IMR-90 (cell line): Measurements from ENCODE around the gene TM9SF4. TPM values are rescaled to one million over a fixed set of nuclear protein-coding genes. Genes with fewer than 3 reads are reported as not detected.

Source experiments
- ATAC-seq: fragments of 200-7000 bp; cut with Tn5 transposase; 2 replicates; pipeline ENCODE4 v1.9.1; 2020; ENCODE audit warnings: low read depth, mild to moderate bottlenecking, moderate library complexity
- BruUV-seq: library from RNA; stranded (reverse); fragments of 400-500 nt; replicated peaks from 2 replicates; lab custom pipeline; 2021; lab: Mats Ljungman, UMichigan
- CTCF ChIA-PET: fragments of 300-600 bp; formaldehyde crosslinking; extraction: SDS; loops from one replicate; lab custom pipeline; 2021; ENCODE audit warnings: antibody characterized with exemption; lab: Yijun Ruan, JAX
- POLR2A ChIA-PET: fragments of 300-600 bp; sonication (Branson Sonifier 250); formaldehyde crosslinking; loops from one replicate; lab custom pipeline; 2022; ENCODE audit warnings: antibody characterized with exemption; ENCODE audit not compliant: unreplicated experiment; lab: Charles Lee
- DNase-seq: peaks from one replicate; pipeline ENCODE4 v3.0.0; 2013
- H2AFZ ChIP-seq: replicated peaks from 2 replicates; pipeline ENCODE3; 2013; ENCODE audit warnings: low read length, mild to moderate bottlenecking; ENCODE audit not compliant: poor library complexity
- H2AK5ac ChIP-seq: 2 replicates; pipeline ENCODE4 v1.6.1; 2013; ENCODE audit warnings: low read depth, low read length, inconsistent platforms
- H2AK9ac ChIP-seq: replicated peaks from 2 replicates; pipeline ENCODE3; 2013; ENCODE audit warnings: mild to moderate bottlenecking, low read depth, low read length, moderate library complexity; ENCODE audit not compliant: poor library complexity
- H2BK120ac ChIP-seq: 2 replicates; pipeline ENCODE4 v1.6.1; 2013; ENCODE audit warnings: low read depth, low read length, inconsistent platforms
- H2BK15ac ChIP-seq: 3 replicates; pipeline ENCODE4 v1.6.1; 2013; ENCODE audit warnings: low read depth, low read length, inconsistent platforms
- H2BK20ac ChIP-seq: 2 replicates; pipeline ENCODE4 v1.6.1; 2013; ENCODE audit warnings: low read depth, mild to moderate bottlenecking, inconsistent platforms, low read length, moderate library complexity
- H2BK5ac ChIP-seq: 2 replicates; pipeline ENCODE4 v1.6.1; 2013; ENCODE audit warnings: mild to moderate bottlenecking, low read depth, low read length, inconsistent platforms; ENCODE audit not compliant: poor library complexity, severe bottlenecking
- H3K14ac ChIP-seq: replicated peaks from 2 replicates; pipeline ENCODE4 v1.6.1; 2013; ENCODE audit warnings: low read depth, low read length, inconsistent platforms
- H3K18ac ChIP-seq: 2 replicates; pipeline ENCODE4 v1.6.1; 2013; ENCODE audit warnings: low read depth, low read length, control low read depth
- H3K23ac ChIP-seq: 2 replicates; pipeline ENCODE4 v1.6.1; 2013; ENCODE audit warnings: low read depth, low read length, inconsistent platforms
- H3K27ac ChIP-seq: 2 replicates; pipeline ENCODE4 v1.5.1; 2013; ENCODE audit warnings: mild to moderate bottlenecking, control low read depth, low read length; ENCODE audit not compliant: insufficient read depth
- H3K27me3 ChIP-seq: 2 replicates; pipeline ENCODE4 v1.6.1; 2013; ENCODE audit warnings: low read length; ENCODE audit not compliant: control insufficient read depth, insufficient read depth
- H3K36me3 ChIP-seq: 2 replicates; pipeline ENCODE4 v1.6.1; 2013; ENCODE audit warnings: low read length, mixed read lengths; ENCODE audit not compliant: control insufficient read depth, insufficient read depth
- H3K4ac ChIP-seq: 2 replicates; pipeline ENCODE4 v1.6.1; 2013; ENCODE audit warnings: low read depth, low read length, inconsistent platforms
- H3K4me1 ChIP-seq: 2 replicates; pipeline ENCODE4 v1.6.1; 2013; ENCODE audit warnings: low read length, mixed read lengths; ENCODE audit not compliant: control insufficient read depth, insufficient read depth
- H3K4me2 ChIP-seq: 2 replicates; pipeline ENCODE4 v1.6.1; 2013; ENCODE audit warnings: low read depth, mild to moderate bottlenecking, control low read depth, low read length, moderate library complexity
- H3K4me3 ChIP-seq: 2 replicates; pipeline ENCODE4 v1.5.1; 2013; ENCODE audit warnings: low read depth, mild to moderate bottlenecking, control low read depth, low read length, moderate library complexity; ENCODE audit not compliant: insufficient read depth
- H3K56ac ChIP-seq: 2 replicates; pipeline ENCODE4 v1.6.1; 2013; ENCODE audit warnings: low read length, inconsistent platforms; ENCODE audit not compliant: insufficient read depth; ENCODE audit errors: extremely low read depth
- H3K79me1 ChIP-seq, 2 experiments: 2 replicates each; pipeline ENCODE4 v1.6.1; 2013; ENCODE audit warnings: low read length in 2 of 2, inconsistent platforms in 1 of 2, low read depth in 1 of 2
- H3K9ac ChIP-seq: 2 replicates; pipeline ENCODE4 v1.6.1; 2013; ENCODE audit warnings: low read depth, low read length, control low read depth
- H3K9me1 ChIP-seq: 2 replicates; pipeline ENCODE4 v1.6.1; 2013; ENCODE audit warnings: low read length, inconsistent platforms; ENCODE audit not compliant: insufficient read depth
- H3K9me3 ChIP-seq: 2 replicates; pipeline ENCODE4 v1.6.1; 2013; ENCODE audit warnings: low read length; ENCODE audit not compliant: control insufficient read depth, insufficient read depth
- H4K20me1 ChIP-seq: 2 replicates; pipeline ENCODE4 v1.6.1; 2013; ENCODE audit warnings: low read length, inconsistent platforms; ENCODE audit not compliant: insufficient read depth
- H4K5ac ChIP-seq: 2 replicates; pipeline ENCODE4 v1.6.1; 2013; ENCODE audit warnings: mild to moderate bottlenecking, low read depth, low read length, control low read depth
- H4K8ac ChIP-seq, 2 experiments: 2 replicates each; pipeline ENCODE4 v1.6.1; 2013; ENCODE audit warnings: low read depth in 2 of 2, low read length in 2 of 2, control low read depth in 1 of 2, inconsistent platforms in 1 of 2
- H4K91ac ChIP-seq: 2 replicates; pipeline ENCODE4 v1.6.1; 2013; ENCODE audit warnings: low read depth, low read length, inconsistent platforms; ENCODE audit not compliant: insufficient read depth
- BHLHE40 ChIP-seq: fragments of 150-350 bp; IDR thresholded peaks from 2 replicates; pipeline ENCODE4 v1.6.1; 2016; ENCODE audit warnings: mild to moderate bottlenecking, low read depth, low read length
- CEBPB ChIP-seq: IDR thresholded peaks from 2 replicates; pipeline ENCODE4 v1.6.1; 2012; ENCODE audit warnings: low read depth, low read length, improper control_type of control experiment
- CHD1 ChIP-seq: IDR thresholded peaks from 2 replicates; pipeline ENCODE4 v1.6.1; 2012; ENCODE audit warnings: low read depth, low read length, improper control_type of control experiment
- CTCF ChIP-seq: conservative IDR thresholded peaks from 2 replicates; pipeline ENCODE4 v1.5.1; 2012; ENCODE audit warnings: mild to moderate bottlenecking, low read depth, low read length, improper control_type of control experiment
- ELK1 ChIP-seq: fragments of 150-350 bp; IDR thresholded peaks from 2 replicates; pipeline ENCODE4 v1.6.1; 2016; ENCODE audit warnings: low read depth, mild to moderate bottlenecking, low read length, moderate library complexity, borderline replicate concordance
- FOS ChIP-seq: fragments of 150-350 bp; IDR thresholded peaks from 2 replicates; pipeline ENCODE4 v1.6.1; 2016; ENCODE audit warnings: low read depth, low read length
- MAFK ChIP-seq: IDR thresholded peaks from 2 replicates; pipeline ENCODE4 v1.6.1; 2012; ENCODE audit warnings: low read depth, low read length, improper control_type of control experiment
- MAZ ChIP-seq: IDR thresholded peaks from 2 replicates; pipeline ENCODE4 v1.6.1; 2012; ENCODE audit warnings: low read depth, mild to moderate bottlenecking, low read length, improper control_type of control experiment, moderate library complexity, borderline replicate concordance
- NFE2L2 ChIP-seq: fragments of 150-350 bp; IDR thresholded peaks from 2 replicates; pipeline ENCODE4 v1.6.1; 2016; ENCODE audit warnings: low read depth, mild to moderate bottlenecking, low read length
- POLR2A ChIP-seq: IDR thresholded peaks from 2 replicates; pipeline ENCODE4 v1.6.1; 2012; ENCODE audit warnings: mild to moderate bottlenecking, low read depth, low read length
- RAD21 ChIP-seq: IDR thresholded peaks from 2 replicates; pipeline ENCODE4 v1.6.1; 2012; ENCODE audit warnings: low read length, improper control_type of control experiment
- RCOR1 ChIP-seq: IDR thresholded peaks from 2 replicates; pipeline ENCODE4 v1.6.1; 2012; ENCODE audit warnings: mild to moderate bottlenecking, low read length, improper control_type of control experiment; ENCODE audit not compliant: insufficient replicate concordance
- RFX5 ChIP-seq: IDR thresholded peaks from 2 replicates; pipeline ENCODE4 v1.8.0; 2012; ENCODE audit warnings: low read depth, mild to moderate bottlenecking, low read length, moderate library complexity
- SMC3 ChIP-seq: fragments of 150-350 bp; IDR thresholded peaks from 2 replicates; pipeline ENCODE4 v1.6.1; 2016; ENCODE audit warnings: low read depth, mild to moderate bottlenecking, antibody characterized with exemption, low read length, moderate library complexity
- USF2 ChIP-seq: fragments of 150-350 bp; IDR thresholded peaks from 2 replicates; pipeline ENCODE4 v1.6.1; 2017; ENCODE audit warnings: mild to moderate bottlenecking, antibody characterized with exemption, low read length, low read depth
- WGBS, 2 experiments: methylation state at CpG; one replicate each; pipeline versions ENCODE4 v1.1.5 to v1.1.7; 2013; ENCODE audit warnings: missing lambda C conversion rate in 2 of 2; ENCODE audit not compliant: insufficient read length in 1 of 2; ENCODE audit errors: extremely low coverage in 2 of 2; 5-methylcytosine and 5-hydroxymethylcytosine counted together
- dilution Hi-C: fragments of 300-500 bp; cut with HindIII; formaldehyde crosslinking; loops from one replicate; pipeline ENCODE4 v1.14.3; 2018; ENCODE audit warnings: low sequenced_read_pairs; ENCODE audit not compliant: unreplicated experiment
- in situ Hi-C: fragments of 300-500 bp; cut with MboI; formaldehyde crosslinking; loops from 3 replicates; pipeline ENCODE4 v1.14.3; 2019; ENCODE audit warnings: low sequenced_read_pairs, inconsistent platforms, mixed read lengths
- intact Hi-C: fragments of 100-400 bp; cut with micrococcal nuclease; formaldehyde crosslinking; loops from 2 replicates; pipeline ENCODE4 v1.10.0; 2022
- polyA plus RNA-seq, 3 experiments: library from polyadenylated mRNA; depleted of rRNA; stranded (reverse); fragments of >200 nt; gene quantifications; 2 replicates each; pipeline ENCODE4 v1.2.3, GENCODE V29; 2012; ENCODE audit warnings: low replicate concordance in 1 of 3
- total RNA-seq: library from RNA; depleted of rRNA; stranded (reverse); fragments of >200 nt; gene quantifications from 2 replicates; pipeline ENCODE4 v1.2.3, GENCODE V29; 2012

TM9SF4 gene
- total and polyA plus RNA-seq, 2 of the 4 experiments (the other 2 are of a cell fraction) = 35.3 to 59.1 TPM

GRCh38 chr20:32071395-32072167 is 37.9 kb upstream of the TM9SF4 start:
- H2BK120ac ChIP-seq = peak overlapping the region; percentile 17; the same call in 1 of the 2 replicates
- H4K8ac ChIP-seq = no peak overlapping the region
- peak overlapping the region; percentile 70 for H2AFZ ChIP-seq
- H2BK20ac ChIP-seq = no peak overlapping the region
- no peak overlapping the region for H3K14ac ChIP-seq
- CTCF ChIA-PET = interaction anchor here (1.1 kb wide), 1 partner anchor 8 kb away, joined by 3 read pairs; no protein-coding TSS in a partner anchor
- H3K4ac ChIP-seq = peak overlapping the region; percentile 13; the same call in 1 of the 2 replicates
- in situ Hi-C loops (no loop called here), dilution Hi-C loops (no loop called here), intact Hi-C loops (no loop called here)
- POLR2A ChIA-PET = no interaction called here
- no peaks in the 10 kb centered on the region for H3K9me3 ChIP-seq
- H2AK9ac ChIP-seq = no peak overlapping the region
- no peak overlapping the region for H2BK5ac ChIP-seq
- H3K56ac ChIP-seq = no peak overlapping the region
- no peaks in the 10 kb centered on the region for H3K79me1 ChIP-seq
- ATAC-seq (no peak), DNase-seq (no peak)
- H3K4me3 ChIP-seq = no peak overlapping the region
- H3K18ac ChIP-seq = no peak overlapping the region
- no peak overlapping the region for H3K4me2 ChIP-seq
- 76% methylated on average over 5 of the region's 17 CpGs; no CpG with 5 or more reads in 1 of the 2 experiments for WGBS, 2 experiments
- peaks cover 9% of the 10 kb centered on the region; the same call in 1 of the 2 replicates for H4K20me1 ChIP-seq
- no peak overlapping the region for H4K5ac ChIP-seq
- no peak overlapping the region; the same call in 1 of the 2 replicates for H4K91ac ChIP-seq
- no TSS peak for BruUV-seq
- peaks cover 25% of the 10 kb centered on the region for H3K27me3 ChIP-seq
- H3K4me1 ChIP-seq = peaks cover 10% of the 10 kb centered on the region
- H3K23ac ChIP-seq = no peak overlapping the region
- no peaks in the 10 kb centered on the region for H3K36me3 ChIP-seq
- H2BK15ac ChIP-seq = no peak overlapping the region
- H3K27ac ChIP-seq = no peak overlapping the region
- peaks cover 15% of the 10 kb centered on the region for H3K9me1 ChIP-seq
- no peak overlapping the region for H3K9ac ChIP-seq
- H2AK5ac ChIP-seq = no peak overlapping the region
- no peak for TF ChIP-seq BHLHE40
- TF ChIP-seq RFX5 = no peak
- no peak for TF ChIP-seq MAFK
- TF ChIP-seq FOS = no peak
- no peak for TF ChIP-seq POLR2A
- no peak for TF ChIP-seq MAZ
- no peak for TF ChIP-seq CTCF
- no peak for TF ChIP-seq USF2
- no peak for TF ChIP-seq CEBPB
- TF ChIP-seq NFE2L2 = no peak
- TF ChIP-seq CHD1 = no peak
- TF ChIP-seq ELK1 = no peak
- no peak for TF ChIP-seq SMC3
- no peak for TF ChIP-seq RCOR1
- TF ChIP-seq RAD21 = no peak
